HCT116 (cell line): ENCODE results near the gene PTPN1. TPM values are rescaled to one million over a fixed set of nuclear protein-coding genes. Genes with fewer than 3 reads are reported as not detected.

ENCODE experiments used
- ATAC-seq: fragments of 200-7000 bp; cut with Tn5 transposase; 2 replicates; pipeline ENCODE4 v1.9.1; 2020; ENCODE audit warnings: mild to moderate bottlenecking, moderate library complexity
- BruUV-seq: library from RNA; stranded (reverse); fragments of 400-500 nt; replicated peaks from 2 replicates; lab custom pipeline; 2021; lab: Mats Ljungman, UMichigan
- CTCF ChIA-PET: fragments of 300-600 bp; sonication (Branson Sonifier 250); formaldehyde crosslinking; loops from one replicate; lab custom pipeline; 2021; ENCODE audit warnings: antibody characterized with exemption; lab: Charles Lee
- POLR2A ChIA-PET: fragments of 300-600, 350-600 bp; sonication (Branson Sonifier 250); formaldehyde crosslinking; loops from one replicate; lab custom pipeline; 2021; ENCODE audit warnings: antibody characterized with exemption; lab: Charles Lee
- RAD21 ChIA-PET, 2 experiments: fragments of 300-600 bp; sonication (Branson Sonifier 250); formaldehyde crosslinking; loops; one replicate each; lab custom pipeline; 2023; ENCODE audit warnings: low total read pairs in 2 of 2; ENCODE audit not compliant: uncharacterized antibody in 2 of 2, unreplicated experiment in 2 of 2, low non-redundant PET in 1 of 2; lab: Charles Lee
- DNase-seq: peaks from one replicate; pipeline ENCODE4 v3.0.0-alpha.2; 2010; ENCODE audit warnings: low read depth, low spot score
- H2AFZ ChIP-seq: fragments of 200-600 bp; shearing (Covaris generic), sonication (generic); 2 replicates; pipeline ENCODE4 v1.6.1; 2017; ENCODE audit warnings: low read depth, mixed run types, mixed read lengths, antibody characterized with exemption, low read length; ENCODE audit not compliant: poor library complexity, severe bottlenecking
- H3K27ac ChIP-seq: 2 replicates; pipeline ENCODE4 v1.5.1; 2012; ENCODE audit warnings: low read depth, low read length
- H3K27me3 ChIP-seq: fragments of 200-600 bp; sonication (generic); 2 replicates; pipeline ENCODE4 v1.6.1; 2016; ENCODE audit warnings: mixed run types, low read length, mixed read lengths; ENCODE audit not compliant: insufficient read depth
- H3K36me3 ChIP-seq, 2 experiments: fragments of 200-500 bp in 1 of 2; fragments of 200-600 bp in 1 of 2; sonication (Bioruptor generic) in 1 of 2; sonication (generic) in 1 of 2; 2 replicates each; pipeline versions ENCODE4 v1.5.1 to v1.6.1; 2014 to 2016; ENCODE audit warnings: low read length in 2 of 2, inconsistent platforms in 1 of 2, mixed read lengths in 1 of 2, mixed run types in 1 of 2; ENCODE audit not compliant: insufficient read depth in 2 of 2, control insufficient read depth in 1 of 2
- H3K4me1 ChIP-seq, 2 experiments: fragments of 200-600 bp in 1 of 2; sonication (generic) in 1 of 2; 2 replicates each; pipeline versions ENCODE4 v1.5.1 to v1.6.1; 2012 to 2017; ENCODE audit warnings: low read length in 2 of 2, inconsistent platforms in 1 of 2, mild to moderate bottlenecking in 1 of 2, mixed read lengths in 1 of 2, mixed run types in 1 of 2, moderate library complexity in 1 of 2; ENCODE audit not compliant: insufficient read depth in 2 of 2, control insufficient read depth in 1 of 2
- H3K4me2 ChIP-seq: fragments of 200-600 bp; sonication (generic); 2 replicates; pipeline ENCODE4 v1.6.1; 2017; ENCODE audit warnings: mixed run types, low read length, mixed read lengths
- H3K4me3 ChIP-seq, 2 experiments: fragments of 200-600 bp in 1 of 2; sonication (generic) in 1 of 2; replicated peaks in 1 of 2; 2 replicates each; pipeline ENCODE4 v1.5.1; 2011 to 2016; ENCODE audit warnings: low read length in 2 of 2, control low read depth in 1 of 2, low read depth in 1 of 2, mild to moderate bottlenecking in 1 of 2, mixed read lengths in 1 of 2, mixed run types in 1 of 2
- H3K79me2 ChIP-seq: fragments of 200-600 bp; sonication (generic); 2 replicates; pipeline ENCODE4 v1.6.1; 2017; ENCODE audit warnings: mild to moderate bottlenecking, mixed run types, low read length, moderate library complexity, mixed read lengths; ENCODE audit not compliant: insufficient read depth
- H3K9ac ChIP-seq: fragments of 200-600 bp; sonication (generic); 2 replicates; pipeline ENCODE4 v1.6.1; 2016; ENCODE audit warnings: low read length, mixed read lengths
- H3K9me2 ChIP-seq: fragments of 200-600 bp; sonication (generic), shearing (Covaris generic); 2 replicates; pipeline ENCODE4 v1.6.1; 2017; ENCODE audit warnings: mixed run types, mild to moderate bottlenecking, moderate library complexity; ENCODE audit not compliant: insufficient read depth
- H3K9me3 ChIP-seq, 2 experiments: fragments of 200-500 bp in 1 of 2; fragments of 200-600 bp in 1 of 2; sonication (Bioruptor generic) in 1 of 2; sonication (generic) in 1 of 2; 2 replicates each; pipeline ENCODE4 v1.6.1; 2014 to 2017; ENCODE audit warnings: low read length in 2 of 2, mixed read lengths in 2 of 2, inconsistent platforms in 1 of 2, low read depth in 1 of 2, mild to moderate bottlenecking in 1 of 2, mixed run types in 1 of 2, moderate library complexity in 1 of 2; ENCODE audit not compliant: control insufficient read depth in 1 of 2, insufficient read depth in 1 of 2
- H4K20me1 ChIP-seq: fragments of 200-600 bp; sonication (generic), shearing (Covaris generic); 2 replicates; pipeline ENCODE4 v1.6.1; 2017; ENCODE audit warnings: mixed run types, mild to moderate bottlenecking, moderate library complexity; ENCODE audit not compliant: insufficient read depth
- CBX3 ChIP-seq: IDR thresholded peaks from 2 replicates; pipeline ENCODE4 v1.6.1; 2012; ENCODE audit warnings: low read depth
- CEBPB ChIP-seq: IDR thresholded peaks from 2 replicates; pipeline ENCODE4 v1.6.1; 2012; ENCODE audit warnings: low read depth
- CTCF ChIP-seq, 3 experiments: fragments of 200-600 bp in 1 of 3; sonication (generic) in 1 of 3; IDR thresholded peaks in 2 of 3; conservative IDR thresholded peaks in 1 of 3; 2 replicates each; pipeline ENCODE4 v1.5.1; 2012 to 2017; ENCODE audit warnings: low read depth in 2 of 3, low read length in 2 of 3, antibody characterized with exemption in 1 of 3, borderline replicate concordance in 1 of 3, control low read depth in 1 of 3, mild to moderate bottlenecking in 1 of 3, mixed read lengths in 1 of 3, mixed run types in 1 of 3, moderate library complexity in 1 of 3; ENCODE audit not compliant: insufficient read depth in 1 of 3
- EGR1 ChIP-seq: IDR thresholded peaks from 2 replicates; pipeline ENCODE4 v1.6.1; 2012; ENCODE audit warnings: low read depth
- SIN3A ChIP-seq: IDR thresholded peaks from 2 replicates; pipeline ENCODE4 v1.6.1; 2012; ENCODE audit warnings: low read depth
- TCF7L2 ChIP-seq: IDR thresholded peaks from 2 replicates; pipeline ENCODE4 v1.7.0; 2011; ENCODE audit warnings: borderline replicate concordance, inconsistent platforms; ENCODE audit not compliant: insufficient read depth, insufficient read length; ENCODE audit errors: extremely low read depth
- ZNF274 ChIP-seq: fragments of 200-500 bp; sonication (Bioruptor generic); IDR thresholded peaks from 2 replicates; pipeline ENCODE4 v1.6.1; 2014; ENCODE audit warnings: mild to moderate bottlenecking, low read depth, low read length, inconsistent platforms
- intact Hi-C: fragments of 100-400 bp; cut with micrococcal nuclease; formaldehyde crosslinking; loops from 2 replicates; pipeline ENCODE4 v1.10.0; 2022
- total RNA-seq: library from RNA; stranded (reverse); gene quantifications from one replicate; pipeline ENCODE4 v1.2.1, GENCODE V29; 2021; ENCODE audit not compliant: unreplicated experiment

The PTPN1 gene
- total RNA-seq, 1 experiment from 2014 or later, result 47.5 TPM

- Histone ChIP-seq H3K4me1 (peaks cover 38 to 47% of the 10 kb centered on the region in 2 experiments), H3K4me3 (no peak overlapping the region), H3K9me3 (no peaks in the 10 kb centered on the region), H4K20me1 (no peaks in the 10 kb centered on the region), H3K9ac (no peak overlapping the region), H3K27me3 (no peaks in the 10 kb centered on the region)
- CTCF ChIA-PET, result no interaction called here
- ATAC-seq, result no peak
- TF ChIP-seq EGR1, result no peak
- TF ChIP-seq CTCF (IDR thresholded peaks at IDR 0.05 in 2 of 3, conservative IDR thresholded peaks at IDR 0.05 in 1 of 3; ENCODE audit: borderline replicate concordance in 1 of 3, insufficient read depth in 1 of 3, low read depth in 2 of 3, low read length in 2 of 3), result no peak
- TF ChIP-seq TCF7L2, result no peak
- no peak for TF ChIP-seq CBX3
- TF ChIP-seq CEBPB, result no peak
- TF ChIP-seq ZNF274, result no peak
- TF ChIP-seq SIN3A, result no peak
- TF ChIP-seq, all 23 proteins: peak for 0
- H3K36me3 ChIP-seq, result no peaks in the 10 kb centered on the region
- H3K4me2 ChIP-seq, result no peak overlapping the region
- ChIA-PET POLR2A (interaction anchor here (1.5 kb wide), 1 partner anchor 15 kb away, joined by 3 read pairs; no protein-coding TSS in a partner anchor), RAD21 (no interaction called here)
- H3K9me2 ChIP-seq, result no peaks in the 10 kb centered on the region
- H3K79me2 ChIP-seq, result peaks cover 98% of the 10 kb centered on the region
- no TSS peak for BruUV-seq
- H2AFZ ChIP-seq, result no peak overlapping the region
- intact Hi-C loops, result loop anchor here (5.0 kb wide), 1 partner anchor 43 kb away; the partner anchor contains the start of gene PTPN1
- no peak for DNase-seq
- no peak overlapping the region for H3K27ac ChIP-seq
Observed at GRCh38 chr20:50555662-50556061, 45.5 kb downstream of the PTPN1 start.
